Esophagus mucosa (tissue), 1 donor: ENCODE measurements around the gene MYH9. TPM values are rescaled to one million over a fixed set of nuclear protein-coding genes. Genes with fewer than 3 reads are reported as not detected.

Source experiments
- ATAC-seq: fragments of 200-7000 bp; cut with Tn5 transposase; one replicate; pipeline ENCODE4 v1.9.1; 2020
- total RNA-seq: library from RNA; stranded (reverse); gene quantifications from one replicate; pipeline ENCODE4 v1.2.4, GENCODE V29; 2023
- donor health status: DM: yes; HTN: yes; CAD: no.

Gene MYH9
- total RNA-seq, 1 donor from 2014 or later: 487 TPM

- peak; percentile 83 for ATAC-seq
Observed at GRCh38 chr22:36344106-36344827, 43.5 kb downstream of the MYH9 start.

GRCh38 chr22:36343720-36344105 lies 44.1 kb downstream of the MYH9 start:
- ATAC-seq: peak; percentile 1

GRCh38 chr22:36343070-36343719 lies 44.6 kb downstream of the MYH9 start:
- no peak for ATAC-seq

GRCh38 chr22:36341640-36342041 lies 46.1 kb downstream of the MYH9 start:
- ATAC-seq: no peak

GRCh38 chr22:36340621-36341020 lies 47.1 kb downstream of the MYH9 start:
- no peak for ATAC-seq

- no peak for ATAC-seq
Observed at GRCh38 chr22:36339171-36340065, 48.3 kb downstream of the MYH9 start.

GRCh38 chr22:36337365-36338130 lies 50.2 kb downstream of the MYH9 start:
- no peak for ATAC-seq

GRCh38 chr22:36336246-36337182 lies 51.3 kb downstream of the MYH9 start:
- no peak for ATAC-seq

- no peak for ATAC-seq
Observed at GRCh38 chr22:36335621-36336020, 52.1 kb downstream of the MYH9 start.

GRCh38 chr22:36334821-36335603 lies 52.8 kb downstream of the MYH9 start:
- ATAC-seq: no peak

- ATAC-seq: no peak
Observed at GRCh38 chr22:36334081-36334820, 53.5 kb downstream of the MYH9 start.

GRCh38 chr22:36333644-36334043 lies 54.1 kb downstream of the MYH9 start:
- ATAC-seq: peak; percentile 42

- ATAC-seq: peak; percentile 38
Observed at GRCh38 chr22:36332623-36333332, 55.0 kb downstream of the MYH9 start.

- ATAC-seq: peak; percentile 5
Observed at GRCh38 chr22:36331912-36332622, 55.7 kb downstream of the MYH9 start.

- ATAC-seq: peak; percentile 64
Observed at GRCh38 chr22:36331306-36331911, 56.4 kb downstream of the MYH9 start.

- no peak for ATAC-seq
Observed at GRCh38 chr22:36330655-36331305, 57.0 kb downstream of the MYH9 start.

- ATAC-seq: no peak
Observed at GRCh38 chr22:36330127-36330526, 57.6 kb downstream of the MYH9 start.
